Activated T-cell treated with anti-CD3 and anti-CD28 coated beads for 24 hours (primary cell): ENCODE measurements around the gene FBLN2.

Source experiments
- DNase-seq: peaks from one replicate; pipeline ENCODE4 v3.0.0-alpha.2; 2020; ENCODE audit warnings: low read depth

The FBLN2 gene

GRCh38 chr3:13624671-13625125, 75.8 kb downstream of the FBLN2 start:
- DNase-seq, result no peak

GRCh38 chr3:13626396-13626795, 77.5 kb downstream of the FBLN2 start:
- no peak for DNase-seq

- DNase-seq, result no peak
Measured at GRCh38 chr3:13626915-13627460, 78.1 kb downstream of the FBLN2 start.

GRCh38 chr3:13627681-13628080, 78.8 kb downstream of the FBLN2 start:
- no peak for DNase-seq

DNA sequence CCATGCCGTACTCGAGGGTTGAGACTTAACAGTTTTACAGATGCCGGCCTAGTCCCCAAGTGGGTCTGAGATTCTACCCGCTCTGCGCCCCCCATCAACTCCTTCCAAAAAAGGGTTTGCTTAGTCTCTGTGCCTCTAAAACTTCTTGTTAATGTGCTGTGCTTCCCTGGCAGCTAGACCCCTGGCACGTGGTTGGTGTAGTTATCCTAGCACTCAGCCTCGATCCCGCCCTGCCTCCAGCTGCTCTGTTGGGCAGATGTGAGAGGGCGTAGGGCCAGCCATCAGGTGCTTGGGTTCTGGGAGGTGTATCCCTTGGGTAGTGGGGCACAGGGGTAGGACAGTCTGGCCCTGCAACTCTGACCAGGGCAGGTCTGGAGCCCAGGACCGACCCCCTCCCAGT, 79.5 kb downstream of the FBLN2 start:
- no peak for DNase-seq

DNA sequence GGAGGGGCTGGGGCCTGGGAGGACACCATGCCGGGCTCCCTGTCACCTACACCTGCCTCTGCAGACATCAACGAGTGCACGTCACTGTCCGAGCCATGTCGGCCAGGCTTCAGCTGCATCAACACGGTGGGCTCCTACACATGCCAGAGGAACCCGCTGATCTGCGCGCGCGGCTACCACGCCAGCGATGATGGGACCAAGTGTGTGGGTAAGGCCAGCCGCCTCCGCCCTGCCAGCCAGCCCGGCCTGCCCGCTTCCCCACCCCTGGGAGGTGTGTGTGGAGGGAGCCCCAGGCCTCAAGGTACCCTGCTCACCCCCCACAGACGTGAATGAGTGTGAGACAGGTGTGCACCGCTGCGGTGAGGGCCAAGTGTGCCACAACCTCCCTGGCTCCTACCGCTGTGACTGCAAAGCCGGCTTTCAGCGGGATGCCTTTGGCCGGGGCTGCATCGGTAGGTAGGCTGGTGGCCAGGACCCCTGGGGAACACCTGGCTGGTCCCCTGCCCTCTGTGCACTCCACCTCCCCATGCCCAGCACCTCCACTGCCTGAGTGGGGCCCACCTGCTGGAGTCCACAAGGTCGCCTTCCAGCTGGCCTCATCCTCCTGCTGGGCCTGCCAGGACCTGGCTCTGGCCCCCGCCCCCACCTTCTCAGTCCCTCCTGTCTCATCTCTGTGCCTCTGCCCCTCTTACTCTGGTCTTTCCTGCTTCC, 80.1 kb downstream of the FBLN2 start:
- DNase-seq, result no peak

DNA sequence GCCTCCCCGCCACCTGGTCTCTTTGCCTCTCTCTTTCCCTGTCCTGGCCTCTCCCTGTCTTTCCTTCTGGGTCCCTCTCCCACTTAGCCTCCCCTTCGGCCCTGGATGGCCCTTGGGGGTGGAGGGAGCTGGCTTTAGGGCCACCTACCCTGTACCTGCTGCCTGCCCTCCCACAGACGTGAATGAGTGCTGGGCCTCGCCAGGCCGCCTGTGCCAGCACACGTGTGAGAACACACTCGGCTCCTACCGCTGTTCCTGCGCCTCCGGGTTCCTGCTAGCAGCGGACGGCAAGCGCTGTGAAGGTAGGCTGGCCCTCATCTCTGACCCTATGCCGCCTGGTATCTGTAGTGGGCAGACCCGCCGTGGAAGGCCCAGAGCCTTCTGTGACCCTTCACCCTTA, 80.7 kb downstream of the FBLN2 start:
- DNase-seq, result no peak

GRCh38 chr3:13631256-13631655, 82.3 kb downstream of the FBLN2 start:
- no peak for DNase-seq

- DNase-seq, result no peak
Measured at GRCh38 chr3:13633176-13633575, 84.3 kb downstream of the FBLN2 start.

DNA sequence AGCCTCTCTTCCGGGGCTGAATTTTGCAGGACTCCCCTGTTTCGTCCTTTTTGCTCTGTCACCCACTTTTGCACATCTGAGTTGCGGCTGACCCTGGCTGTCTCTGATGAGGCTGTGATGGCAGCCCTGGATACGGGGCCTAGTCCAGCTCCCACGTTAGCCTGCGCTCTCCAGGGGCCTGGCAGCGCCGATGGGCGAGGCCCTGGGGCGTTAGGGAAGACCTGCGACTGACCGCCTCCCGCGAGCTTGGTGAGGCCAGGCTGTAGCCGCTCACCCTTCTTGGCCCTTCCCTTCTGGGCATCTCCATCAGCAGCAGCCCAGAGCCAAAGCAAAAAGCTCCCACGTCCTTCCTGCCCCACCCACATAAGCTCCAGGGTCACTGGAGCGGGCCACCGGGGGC, 85.2 kb downstream of the FBLN2 start:
- no peak for DNase-seq

GRCh38 chr3:13634615-13635014, 85.7 kb downstream of the FBLN2 start:
- no peak for DNase-seq

- DNase-seq, result no peak
Measured at GRCh38 chr3:13636186-13636585, 87.3 kb downstream of the FBLN2 start.

DNA sequence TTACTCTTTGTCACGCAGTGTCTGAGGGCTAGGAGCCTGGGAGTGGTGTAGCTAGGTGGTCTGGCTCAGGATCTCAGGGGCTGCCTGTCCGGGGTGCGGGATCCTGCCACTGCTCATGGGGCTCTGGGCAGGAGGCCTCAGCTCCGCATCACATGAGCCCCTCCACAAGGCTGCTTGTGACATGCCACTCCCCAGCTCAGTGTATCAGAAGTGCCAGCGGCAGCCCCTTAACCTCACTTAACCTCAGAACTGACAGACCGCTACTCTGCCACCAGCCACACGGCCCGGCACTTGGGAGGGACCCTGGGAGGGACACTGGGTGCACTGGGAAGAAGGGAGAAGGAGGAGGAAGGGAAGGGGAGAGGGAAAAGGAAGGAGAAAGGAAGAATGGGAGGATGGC, 87.9 kb downstream of the FBLN2 start:
- DNase-seq, result no peak

DNA sequence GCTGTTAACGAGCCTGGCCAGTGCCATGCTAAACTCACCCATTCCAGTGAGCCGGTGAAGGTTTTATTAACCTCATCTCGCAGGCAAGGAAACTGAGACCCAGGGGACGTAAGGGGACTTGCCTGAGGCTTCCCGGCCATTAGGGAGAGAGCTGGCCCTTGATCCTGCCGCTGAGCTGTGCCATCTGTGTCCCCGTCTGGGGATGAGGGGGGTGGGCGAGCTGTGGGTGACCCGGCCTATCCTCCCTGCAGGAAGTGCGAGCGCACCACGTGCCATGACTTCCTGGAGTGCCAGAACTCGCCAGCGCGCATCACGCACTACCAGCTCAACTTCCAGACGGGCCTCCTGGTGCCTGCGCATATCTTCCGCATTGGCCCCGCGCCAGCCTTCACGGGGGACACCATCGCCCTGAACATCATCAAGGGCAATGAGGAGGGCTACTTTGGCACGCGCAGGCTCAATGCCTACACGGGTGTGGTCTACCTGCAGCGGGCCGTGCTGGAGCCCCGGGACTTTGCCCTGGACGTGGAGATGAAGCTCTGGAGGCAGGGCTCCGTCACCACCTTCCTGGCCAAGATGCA, 88.5 kb downstream of the FBLN2 start:
- no peak for DNase-seq

GRCh38 chr3:13637953-13638352, 89.0 kb downstream of the FBLN2 start:
- no peak for DNase-seq

DNA sequence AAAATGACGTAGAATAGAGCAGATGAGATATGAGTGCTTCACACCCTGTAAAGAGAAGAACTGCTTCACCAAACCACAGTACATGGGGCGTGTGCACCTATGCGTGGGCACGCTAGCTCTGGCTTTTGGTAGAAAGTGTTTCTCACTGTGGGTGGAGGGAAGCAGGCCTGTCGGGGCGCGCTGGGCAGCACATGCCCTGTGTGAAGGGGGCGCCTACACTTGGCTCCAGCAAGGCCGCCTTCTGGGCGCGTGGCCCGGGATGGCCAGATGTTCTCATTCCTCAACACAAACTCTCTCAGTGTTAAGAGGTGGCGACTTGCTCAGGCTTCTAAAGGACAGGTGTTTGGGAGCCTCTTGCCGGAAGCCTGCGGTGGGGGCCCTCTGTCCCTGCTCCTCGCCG, 90.0 kb downstream of the FBLN2 start:
- DNase-seq, result no peak

GRCh38 chr3:13642597-13642996, 93.7 kb downstream of the FBLN2 start:
- no peak for DNase-seq

- no peak for DNase-seq
Measured at GRCh38 chr3:13644341-13645117, 95.6 kb downstream of the FBLN2 start.

- DNase-seq, result no peak
Measured at GRCh38 chr3:13645801-13646637, 97.1 kb downstream of the FBLN2 start.

GRCh38 chr3:13647298-13648059, 98.6 kb downstream of the FBLN2 start:
- peak; percentile 17 for DNase-seq
